Measurements from ENCODE around the gene OR1B1. TPM values are rescaled to one million over a fixed set of nuclear protein-coding genes. Genes with fewer than 3 reads are reported as not detected.

The OR1B1 gene
- total and polyA plus RNA-seq, 2 of the 4 experiments (the other 2 are of a cell fraction): not detected

DNA sequence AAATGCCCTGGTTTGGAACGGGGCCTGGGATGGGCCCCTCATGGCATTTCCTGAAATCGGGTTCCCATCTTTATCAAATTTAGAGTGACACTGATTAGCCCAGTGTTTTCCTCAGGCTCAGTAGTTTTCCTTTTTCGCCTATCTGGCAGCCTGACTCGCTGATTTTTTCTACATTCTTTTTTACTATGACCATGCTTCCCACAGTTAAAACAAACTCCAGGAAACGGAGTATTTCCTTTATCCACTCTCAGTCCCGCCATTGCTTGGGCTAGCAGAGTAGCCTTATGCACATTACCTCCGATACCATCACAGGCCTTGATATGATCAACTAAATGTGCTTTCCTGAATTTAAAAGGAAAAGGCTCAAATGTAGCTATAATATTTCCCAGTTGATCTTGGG lies 37.4 kb downstream of the OR1B1 start:
- Histone ChIP-seq H3K4ac (ENCODE audit: low read depth, low read length) (no peak overlapping the region), H2AK5ac (ENCODE audit: low read depth, low read length) (no peak overlapping the region), H3K4me1 (ENCODE audit: control insufficient read depth, insufficient read depth, low read length) (no peaks in the 10 kb centered on the region), H3K27me3 (ENCODE audit: control insufficient read depth, insufficient read depth, low read length) (no peaks in the 10 kb centered on the region), H3K14ac (replicated peaks; ENCODE audit: low read depth, low read length) (no peak overlapping the region), H3K4me2 (ENCODE audit: low read depth, low read length) (no peak overlapping the region), H3K9me3 (ENCODE audit: control insufficient read depth, insufficient read depth, low read length) (no peaks in the 10 kb centered on the region), H3K9me1 (ENCODE audit: insufficient read depth, low read length) (no peaks in the 10 kb centered on the region), H2BK15ac (ENCODE audit: low read depth, low read length) (no peak overlapping the region), H4K20me1 (ENCODE audit: insufficient read depth, low read length) (no peaks in the 10 kb centered on the region), H4K91ac (ENCODE audit: insufficient read depth, low read depth, low read length) (no peak overlapping the region), H4K8ac (ENCODE audit: low read depth in 2 of 2, low read length in 2 of 2) (no peak overlapping the region), H4K5ac (ENCODE audit: low read depth, low read length) (no peak overlapping the region), H2AFZ (replicated peaks; ENCODE audit: low read length, poor library complexity) (no peak overlapping the region), H3K79me1 (ENCODE audit: low read depth in 1 of 2, low read length in 2 of 2) (no peaks in the 10 kb centered on the region), H3K56ac (ENCODE audit: extremely low read depth, insufficient read depth, low read length) (no peak overlapping the region), H3K27ac (ENCODE audit: insufficient read depth, low read length) (no peak overlapping the region), H3K4me3 (ENCODE audit: insufficient read depth, low read depth, low read length) (no peak overlapping the region), H3K23ac (ENCODE audit: low read depth, low read length) (no peak overlapping the region), H2AK9ac (replicated peaks; ENCODE audit: low read depth, low read length, poor library complexity) (no peak overlapping the region), H2BK120ac (ENCODE audit: low read depth, low read length) (no peak overlapping the region), H3K36me3 (ENCODE audit: control insufficient read depth, insufficient read depth, low read length) (no peaks in the 10 kb centered on the region), H3K9ac (ENCODE audit: low read depth, low read length) (no peak overlapping the region), H2BK5ac (ENCODE audit: low read depth, low read length, poor library complexity, severe bottlenecking) (no peak overlapping the region), H2BK20ac (ENCODE audit: low read depth, low read length) (no peak overlapping the region), H3K18ac (ENCODE audit: low read depth, low read length) (no peak overlapping the region)
- ChIA-PET CTCF (no interaction called here), POLR2A (ENCODE audit: unreplicated experiment) (no interaction called here)
- BruUV-seq (replicated peaks): no TSS peak
- TF ChIP-seq FOS (IDR thresholded peaks at IDR 0.05; ENCODE audit: low read depth, low read length) (no peak), ELK1 (IDR thresholded peaks at IDR 0.05; ENCODE audit: borderline replicate concordance, low read depth, low read length) (no peak), MAFK (IDR thresholded peaks at IDR 0.05; ENCODE audit: low read depth, low read length) (no peak), NFE2L2 (IDR thresholded peaks at IDR 0.05; ENCODE audit: low read depth, low read length) (no peak), USF2 (IDR thresholded peaks at IDR 0.05; ENCODE audit: low read depth, low read length) (no peak), BHLHE40 (IDR thresholded peaks at IDR 0.05; ENCODE audit: low read depth, low read length) (no peak)
- no peak for ATAC-seq (ENCODE audit: low read depth)
- DNase-seq: no peak
- dilution Hi-C loops (cut with HindIII; ENCODE audit: low sequenced_read_pairs, unreplicated experiment): no loop called here
- intact Hi-C loops (cut with micrococcal nuclease): no loop called here
- in situ Hi-C loops (cut with MboI; ENCODE audit: low sequenced_read_pairs): no loop called here
- WGBS, 2 experiments (ENCODE audit: extremely low coverage in 2 of 2, insufficient read length in 1 of 2): 61% methylated on average over 2 of the region's 7 CpGs; no CpG with 5 or more reads in 1 of the 2 experiments

Data from IMR-90 (cell line).